HG03571 (cell line): ENCODE measurements around the gene PM20D2.

Source experiments
- ATAC-seq: cut with Tn5 transposase; IDR thresholded peaks from one replicate; pipeline ENCODE4 v1.9.1; 2021; ENCODE audit not compliant: unreplicated experiment

PM20D2 gene

DNA sequence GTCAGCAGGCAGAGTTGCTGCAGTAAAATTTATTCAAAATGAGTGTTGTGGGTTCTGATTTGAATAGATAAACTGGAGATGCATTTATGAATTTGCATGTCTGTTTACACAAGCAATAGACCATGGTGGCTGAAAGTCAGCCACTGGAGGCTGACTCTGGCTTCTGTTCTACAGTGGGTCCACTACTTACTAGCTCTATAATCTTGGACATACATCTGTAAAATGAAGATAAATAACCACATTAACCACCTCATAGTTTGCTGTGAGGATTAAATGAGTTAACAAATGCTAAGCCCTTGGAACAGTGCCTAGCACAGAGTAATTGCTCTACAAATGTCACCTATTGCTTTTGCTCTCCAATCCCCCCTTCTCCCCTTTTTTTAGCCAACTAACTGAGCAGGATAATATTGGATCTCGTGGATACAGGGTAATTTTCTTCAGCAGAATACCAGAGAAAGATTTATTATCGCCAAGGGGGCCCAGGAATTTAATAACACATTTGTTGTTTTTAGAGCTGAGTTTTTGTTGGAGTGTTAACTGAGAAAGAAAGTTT, 1.4 kb upstream of the PM20D2 start:
- no peak for ATAC-seq

DNA sequence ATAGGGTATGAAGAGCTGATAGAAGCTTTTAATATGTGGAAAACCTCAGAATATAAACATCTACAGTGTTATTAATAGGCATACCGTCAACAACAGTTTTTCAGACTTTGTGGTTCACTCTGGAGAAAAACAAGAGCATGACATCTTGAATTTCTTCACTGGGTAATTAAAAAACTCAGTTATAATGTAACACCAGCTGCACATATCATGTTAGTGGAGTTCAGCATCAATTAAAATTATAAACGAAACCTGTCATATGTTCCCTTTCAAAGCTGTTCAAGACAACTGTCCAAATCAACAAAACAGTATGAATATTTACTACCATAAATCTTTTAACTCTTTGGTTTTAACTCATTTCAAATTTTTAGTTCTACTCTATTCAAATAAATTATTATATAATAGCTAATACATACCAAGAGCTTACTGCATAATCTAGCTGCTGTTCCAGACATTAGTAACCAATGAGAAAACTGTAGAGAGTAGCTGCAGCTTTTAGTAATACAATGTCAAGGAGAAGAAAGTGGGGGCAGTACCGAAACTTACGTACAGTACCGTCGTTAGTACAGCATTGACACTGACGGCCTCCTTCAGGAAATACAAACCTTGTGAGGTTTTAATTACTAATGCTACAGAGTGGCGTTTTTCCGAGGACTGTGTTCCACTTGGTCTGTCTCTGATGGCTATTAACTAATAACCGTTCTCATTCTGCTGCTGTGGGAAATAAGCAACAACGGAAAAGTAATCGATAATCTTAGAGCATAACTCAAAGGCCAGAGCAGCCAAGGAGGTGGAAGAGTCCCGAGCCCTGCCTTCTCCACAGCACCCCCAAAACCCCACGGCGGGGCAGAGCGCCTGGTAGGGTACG, 532 bp upstream of the PM20D2 start:
- peak; percentile 40 for ATAC-seq

DNA sequence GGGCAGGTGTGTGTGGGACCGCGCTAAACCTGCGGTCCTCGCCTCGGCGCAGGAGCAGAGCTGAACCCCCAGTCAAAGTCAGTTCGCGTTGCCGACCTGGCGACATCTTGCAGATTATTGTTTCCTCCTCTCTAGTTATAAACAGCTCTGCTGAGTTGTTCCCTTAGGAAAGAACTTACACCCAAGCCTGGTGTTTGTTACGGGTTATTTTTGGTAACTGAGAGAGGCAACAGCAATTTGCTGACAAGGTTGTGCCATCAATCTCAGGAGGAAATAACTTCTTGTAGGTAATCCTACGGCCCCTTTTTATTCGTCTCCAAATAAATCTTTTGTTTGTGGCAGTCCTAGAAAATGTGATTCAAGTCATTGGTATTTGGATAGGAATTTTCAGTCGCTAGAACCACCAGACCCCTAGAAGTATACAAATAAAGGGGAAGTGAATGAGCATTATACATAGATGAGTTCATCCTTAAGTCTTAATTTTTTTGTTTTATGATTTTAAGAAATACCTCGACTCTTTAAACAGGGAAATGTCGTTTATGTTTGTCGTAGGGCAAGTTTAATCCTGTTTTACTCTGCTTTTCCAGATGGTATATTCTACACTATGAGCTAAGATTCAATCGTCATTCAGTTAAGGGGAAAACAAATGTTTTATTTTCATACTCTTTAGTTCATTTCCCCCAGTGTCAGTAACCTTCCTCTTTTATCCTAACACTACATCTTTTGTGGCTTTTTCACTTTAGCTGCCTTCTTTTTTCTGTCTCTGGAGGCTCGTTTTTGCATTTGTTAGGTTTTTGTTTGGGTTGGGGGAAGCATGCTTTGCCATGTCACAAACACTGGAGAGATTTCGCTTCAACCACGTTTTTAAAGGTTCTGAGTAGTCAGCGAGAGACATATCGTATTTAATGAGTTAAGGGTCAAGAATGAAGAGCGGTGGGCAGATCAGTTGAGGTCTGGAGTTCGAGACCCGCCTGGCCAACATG, 1.2 kb downstream of the PM20D2 start:
- ATAC-seq, result peak; percentile 29

- ATAC-seq, result no peak
Observed at GRCh38 chr6:89148016-89148750, 2.3 kb downstream of the PM20D2 start.

- ATAC-seq, result no peak
Observed at GRCh38 chr6:89154131-89154530, 8.3 kb downstream of the PM20D2 start.

GRCh38 chr6:89160331-89161092, 14.7 kb downstream of the PM20D2 start:
- ATAC-seq, result no peak

DNA sequence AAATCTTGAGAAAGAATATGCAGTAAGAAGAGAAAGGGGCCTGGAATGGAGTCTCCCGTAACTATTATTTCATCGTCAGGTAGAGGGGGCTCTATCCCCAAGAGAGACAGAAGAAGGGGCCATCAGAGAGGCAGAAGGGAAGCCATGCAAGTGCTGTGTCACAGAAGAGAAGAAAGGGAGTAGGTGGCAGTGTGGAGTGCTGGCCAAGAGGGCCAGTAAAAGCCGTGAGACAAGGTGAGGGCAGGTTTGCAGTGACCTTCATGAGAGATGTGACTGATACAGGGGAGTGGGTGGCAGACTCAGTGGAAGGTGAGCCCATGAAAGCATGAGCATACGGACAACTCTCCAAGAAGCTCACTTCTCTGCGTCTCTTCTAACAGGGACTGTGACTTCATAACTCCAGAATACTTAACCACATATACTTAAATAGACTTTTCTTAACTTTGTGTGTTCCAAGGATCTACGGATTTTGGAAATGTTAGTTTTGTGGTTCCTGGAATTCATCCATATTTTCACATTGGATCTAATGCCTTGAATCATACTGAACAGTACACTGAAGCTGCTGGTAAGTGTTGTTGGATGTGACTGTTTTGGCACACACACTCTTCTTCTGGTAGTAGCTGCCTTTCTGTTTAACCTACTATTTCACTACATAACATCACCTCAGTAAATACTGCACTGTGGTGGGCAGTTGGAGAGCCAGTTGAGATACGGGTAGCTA, 15.6 kb downstream of the PM20D2 start:
- no peak for ATAC-seq

DNA sequence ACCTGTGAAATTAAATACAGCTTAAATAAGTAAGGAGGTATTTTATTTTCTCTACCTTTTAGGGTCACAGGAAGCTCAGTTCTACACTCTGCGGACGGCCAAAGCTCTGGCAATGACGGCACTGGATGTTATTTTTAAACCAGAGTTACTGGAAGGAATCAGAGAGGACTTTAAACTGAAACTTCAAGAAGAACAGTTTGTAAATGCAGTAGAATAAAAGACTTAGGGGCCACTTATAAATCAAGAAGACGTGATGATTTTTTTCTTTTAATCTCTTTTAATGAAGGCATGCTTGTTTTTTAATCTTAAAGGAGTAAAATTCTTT, 16.2 kb downstream of the PM20D2 start:
- no peak for ATAC-seq

- ATAC-seq, result no peak
Observed at GRCh38 chr6:89172131-89172530, 26.3 kb downstream of the PM20D2 start.

DNA sequence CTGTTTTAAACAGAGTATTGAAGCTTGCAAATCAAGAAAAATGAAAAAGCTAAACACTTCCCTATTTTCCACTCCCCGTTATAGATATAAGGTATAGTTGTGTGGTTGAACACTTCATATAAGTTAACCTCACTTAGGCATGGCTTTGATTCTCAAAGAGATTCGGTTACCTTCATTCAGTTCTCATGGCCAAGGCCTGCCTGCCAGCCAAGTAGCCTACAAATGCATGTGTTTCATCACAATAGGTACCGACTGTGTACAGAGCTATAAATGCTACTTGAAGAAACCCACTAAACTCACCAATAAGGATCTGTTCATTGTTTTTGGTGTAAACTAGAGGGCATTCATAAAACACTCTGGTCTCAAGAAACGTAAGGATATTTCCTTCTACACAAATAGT, 27.8 kb downstream of the PM20D2 start:
- no peak for ATAC-seq

- ATAC-seq, result no peak
Observed at GRCh38 chr6:89180112-89180511, 34.3 kb downstream of the PM20D2 start.

DNA sequence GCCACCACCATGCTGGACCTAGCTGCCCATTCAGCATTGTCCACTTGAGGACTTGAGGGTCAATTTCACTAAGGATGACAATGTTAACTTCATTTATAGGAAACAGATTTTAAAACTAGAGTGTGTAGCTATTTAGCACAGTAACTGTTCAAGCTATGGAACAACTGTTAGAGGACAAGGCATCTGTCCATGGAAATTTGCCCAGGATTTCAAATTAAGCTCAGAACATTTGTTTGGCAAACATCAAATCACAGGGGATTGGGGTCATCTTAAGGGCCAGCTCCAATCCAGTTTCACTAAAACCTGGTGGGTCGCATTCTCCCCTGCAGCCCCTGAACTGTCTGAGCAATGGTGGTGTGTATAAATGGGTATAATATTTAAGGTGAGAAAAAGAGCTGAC, 35.1 kb downstream of the PM20D2 start:
- no peak for ATAC-seq

DNA sequence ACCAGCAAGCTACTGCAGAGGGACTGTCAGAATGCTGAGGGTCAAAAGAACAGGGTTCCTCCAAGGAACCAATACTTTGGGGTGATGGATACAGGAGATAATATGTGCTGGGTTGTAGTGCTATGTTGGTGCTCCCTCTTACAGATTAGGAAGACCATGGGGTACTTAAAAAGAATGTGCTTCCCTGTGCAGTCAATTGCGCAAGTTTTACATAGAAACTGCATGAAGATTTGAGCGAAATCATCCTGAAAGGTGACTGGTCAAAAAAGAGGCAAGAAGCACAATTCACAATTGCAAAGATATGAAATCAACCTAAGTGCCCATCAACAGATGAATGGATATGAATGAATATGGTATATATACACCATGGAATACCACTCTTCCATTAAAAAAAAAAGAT, 37.4 kb downstream of the PM20D2 start:
- ATAC-seq, result no peak

GRCh38 chr6:89184344-89184743, 38.5 kb downstream of the PM20D2 start:
- no peak for ATAC-seq

DNA sequence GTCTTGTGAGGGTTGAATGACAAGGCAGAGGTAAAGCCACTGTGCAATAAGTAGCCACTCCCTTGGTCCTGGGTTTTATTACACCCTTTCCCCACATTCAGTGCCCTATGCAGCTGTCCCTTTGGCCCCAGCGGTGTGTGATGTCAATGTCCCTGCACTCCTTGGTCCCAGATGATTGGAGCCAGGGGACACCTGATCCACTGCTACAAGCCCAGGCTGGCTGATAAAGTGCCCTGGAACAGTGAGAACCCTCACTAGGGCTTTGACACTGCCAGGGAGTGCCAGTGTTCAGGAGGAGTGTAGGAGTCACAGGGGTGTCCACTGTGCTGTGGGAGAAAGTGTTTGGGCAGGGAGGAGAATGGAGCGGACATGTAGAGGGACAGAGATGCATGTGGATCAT, 40.9 kb downstream of the PM20D2 start:
- no peak for ATAC-seq

DNA sequence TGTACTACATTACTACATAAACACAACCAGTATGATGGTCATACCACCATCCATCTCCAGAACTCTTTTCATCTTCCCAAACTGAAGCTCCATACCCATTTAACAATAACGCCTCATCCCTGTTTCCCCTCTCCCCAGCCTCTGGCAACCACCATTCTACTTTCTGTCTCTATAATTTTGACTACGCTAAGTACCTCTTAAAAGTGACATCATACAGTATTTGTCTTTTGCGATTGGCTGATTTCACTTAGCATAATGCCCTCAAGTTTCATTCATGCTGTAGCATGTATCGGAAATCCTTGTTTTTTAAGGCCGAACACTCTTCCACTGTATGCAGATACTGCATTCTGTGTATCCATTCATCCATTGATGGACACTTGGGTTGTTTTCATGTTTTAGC, 41.6 kb downstream of the PM20D2 start:
- ATAC-seq, result no peak

DNA sequence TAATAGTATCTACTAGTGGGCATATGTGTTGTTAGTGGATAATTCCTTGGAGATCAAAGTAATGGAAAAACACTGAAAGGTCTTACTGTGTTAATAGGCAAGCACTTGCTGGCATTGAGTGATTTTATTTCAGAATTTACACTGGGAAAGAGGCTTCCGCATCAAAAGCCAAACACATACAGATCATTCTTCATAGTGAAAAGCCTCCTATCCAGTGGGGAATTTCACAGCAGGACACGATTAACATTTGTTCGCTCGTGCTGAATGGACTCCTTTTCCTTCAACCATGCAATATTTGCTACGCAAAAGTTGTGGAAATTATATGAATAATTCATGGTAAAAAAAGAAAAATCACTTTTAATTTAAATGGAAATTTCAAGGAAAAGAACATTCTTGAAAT, 44.9 kb downstream of the PM20D2 start:
- no peak for ATAC-seq

- no peak for ATAC-seq
Observed at GRCh38 chr6:89194559-89194958, 48.7 kb downstream of the PM20D2 start.

DNA sequence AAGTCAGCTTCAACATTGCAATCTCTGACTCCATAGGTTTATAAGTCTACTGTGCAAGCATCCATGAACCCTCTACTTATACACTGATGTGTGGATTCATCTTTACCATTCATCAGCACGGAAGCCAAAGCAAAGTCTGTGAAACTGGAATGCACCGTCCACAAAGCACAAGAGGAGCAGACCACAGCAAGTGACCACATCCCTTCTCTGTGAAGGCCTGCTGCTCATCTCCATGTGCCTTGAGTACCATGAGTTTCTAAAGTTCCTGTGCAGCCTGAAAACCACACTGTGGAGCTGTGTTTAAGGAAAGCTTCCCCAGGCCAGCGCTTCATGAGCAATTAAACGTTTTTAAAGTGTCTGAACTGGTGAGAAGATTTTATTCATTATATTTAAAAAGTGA, 51.3 kb downstream of the PM20D2 start:
- no peak for ATAC-seq

GRCh38 chr6:89198235-89198634, 52.4 kb downstream of the PM20D2 start:
- ATAC-seq, result no peak
